ENCODE measurements around the gene SALL4. TPM values are rescaled to one million over a fixed set of nuclear protein-coding genes. Genes with fewer than 3 reads are reported as not detected.

SALL4 gene
- total and polyA plus RNA-seq, 2 of the 8 experiments (the other 6 are each of a cell fraction or from before 2014, with no cell fraction given): 108 to 235 TPM

DNA sequence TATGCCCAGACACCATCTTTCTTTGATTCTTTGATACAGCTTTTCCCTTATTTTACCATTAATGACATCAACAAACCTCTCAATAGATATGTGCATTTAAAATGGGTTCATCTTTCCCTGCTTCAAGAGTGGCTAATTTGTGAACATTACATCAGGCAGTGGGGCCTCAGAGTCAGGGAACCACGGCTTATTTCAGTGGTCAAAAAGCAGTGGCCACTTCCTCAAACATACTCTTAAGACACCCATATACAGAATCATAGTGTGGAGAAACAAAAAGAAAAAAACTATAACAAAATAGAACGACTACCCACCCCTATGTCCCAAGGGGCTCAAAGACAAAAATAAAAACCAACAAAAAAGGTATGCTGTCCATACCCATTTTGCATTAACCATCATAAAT is 12.9 kb downstream of the SALL4 start (continued):
- no peak for TF ChIP-seq TCF12 (IDR thresholded peaks at IDR 0.05; ENCODE audit: low read depth, low read length)
- no peak for TF ChIP-seq BRCA1 (IDR thresholded peaks at IDR 0.05; ENCODE audit: low read depth, low read length)
- no peak for TF ChIP-seq KDM1A (IDR thresholded peaks at IDR 0.05; ENCODE audit: borderline replicate concordance, low read length)
- TF ChIP-seq, protein P1, sequence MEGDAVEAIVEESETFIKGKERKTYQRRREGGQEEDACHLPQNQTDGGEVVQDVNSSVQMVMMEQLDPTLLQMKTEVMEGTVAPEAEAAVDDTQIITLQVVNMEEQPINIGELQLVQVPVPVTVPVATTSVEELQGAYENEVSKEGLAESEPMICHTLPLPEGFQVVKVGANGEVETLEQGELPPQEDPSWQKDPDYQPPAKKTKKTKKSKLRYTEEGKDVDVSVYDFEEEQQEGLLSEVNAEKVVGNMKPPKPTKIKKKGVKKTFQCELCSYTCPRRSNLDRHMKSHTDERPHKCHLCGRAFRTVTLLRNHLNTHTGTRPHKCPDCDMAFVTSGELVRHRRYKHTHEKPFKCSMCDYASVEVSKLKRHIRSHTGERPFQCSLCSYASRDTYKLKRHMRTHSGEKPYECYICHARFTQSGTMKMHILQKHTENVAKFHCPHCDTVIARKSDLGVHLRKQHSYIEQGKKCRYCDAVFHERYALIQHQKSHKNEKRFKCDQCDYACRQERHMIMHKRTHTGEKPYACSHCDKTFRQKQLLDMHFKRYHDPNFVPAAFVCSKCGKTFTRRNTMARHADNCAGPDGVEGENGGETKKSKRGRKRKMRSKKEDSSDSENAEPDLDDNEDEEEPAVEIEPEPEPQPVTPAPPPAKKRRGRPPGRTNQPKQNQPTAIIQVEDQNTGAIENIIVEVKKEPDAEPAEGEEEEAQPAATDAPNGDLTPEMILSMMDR (IDR thresholded peaks at IDR 0.05; ENCODE audit: control extremely low read depth in 1 of 3, insufficient read depth in 1 of 3, low read depth in 1 of 3, low read length in 3 of 3): no peak
- no peak for TF ChIP-seq SRF (IDR thresholded peaks at IDR 0.05; ENCODE audit: low read depth, low read length)
- TF ChIP-seq BCL11A (IDR thresholded peaks at IDR 0.05; ENCODE audit: low read depth in 2 of 2, low read length in 2 of 2): no peak
- no peak for TF ChIP-seq TAF1 (IDR thresholded peaks at IDR 0.05; ENCODE audit: low read depth, low read length)
- no peak for TF ChIP-seq SAP30 (IDR thresholded peaks at IDR 0.05; ENCODE audit: insufficient read depth, insufficient replicate concordance, low read length)
